ENCODE data around the gene ANP32A.

DNA sequence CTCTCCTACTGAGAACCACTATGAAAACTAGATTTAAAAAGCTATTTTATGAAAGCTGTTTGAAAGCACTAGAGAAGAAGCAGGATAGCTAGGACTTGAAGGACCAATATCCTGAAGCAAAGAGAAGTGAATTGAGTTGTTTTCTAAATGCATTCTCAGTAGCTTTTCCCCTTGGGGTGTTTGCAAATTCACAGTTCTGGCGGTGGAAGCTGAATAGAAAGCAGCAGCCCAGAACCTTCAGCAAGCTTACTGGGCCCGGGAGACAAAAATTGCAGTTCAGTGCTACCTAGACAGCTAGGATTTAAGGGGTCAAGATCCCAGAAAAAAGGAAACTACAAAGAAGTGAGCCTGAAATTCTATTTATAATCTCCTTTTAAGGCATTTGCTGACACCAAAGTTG, 31.3 kb upstream of the ANP32A start:
- TF ChIP-seq EZH2 (IDR thresholded peaks at IDR 0.05; ENCODE audit: borderline replicate concordance, low read length): no peak
- no peak for TF ChIP-seq CTCF (conservative IDR thresholded peaks at IDR 0.05 in 1 of 2, IDR thresholded peaks at IDR 0.05 in 1 of 2; ENCODE audit: extremely low read depth in 1 of 2, insufficient read depth in 1 of 2, low read depth in 1 of 2, low read length in 2 of 2)

Data from mammary epithelial cell (primary cell).